ENCODE measurements around the gene MED29.

GRCh38 chr19:39369200-39369599 lies 22.0 kb upstream of the MED29 start:
- no peak for TF ChIP-seq POLR2A (IDR thresholded peaks at IDR 0.05)
- TF ChIP-seq CTCF (IDR thresholded peaks at IDR 0.05), result no peak

Measured in adrenal gland (tissue), 5 donors.